HG03521 (cell line): ENCODE measurements around the gene CIRBP.

Source experiments
- ATAC-seq: cut with Tn5 transposase; IDR thresholded peaks from one replicate; pipeline ENCODE4 v1.9.1; 2021; ENCODE audit warnings: mild to moderate bottlenecking, moderate library complexity; ENCODE audit not compliant: unreplicated experiment

CIRBP gene

DNA sequence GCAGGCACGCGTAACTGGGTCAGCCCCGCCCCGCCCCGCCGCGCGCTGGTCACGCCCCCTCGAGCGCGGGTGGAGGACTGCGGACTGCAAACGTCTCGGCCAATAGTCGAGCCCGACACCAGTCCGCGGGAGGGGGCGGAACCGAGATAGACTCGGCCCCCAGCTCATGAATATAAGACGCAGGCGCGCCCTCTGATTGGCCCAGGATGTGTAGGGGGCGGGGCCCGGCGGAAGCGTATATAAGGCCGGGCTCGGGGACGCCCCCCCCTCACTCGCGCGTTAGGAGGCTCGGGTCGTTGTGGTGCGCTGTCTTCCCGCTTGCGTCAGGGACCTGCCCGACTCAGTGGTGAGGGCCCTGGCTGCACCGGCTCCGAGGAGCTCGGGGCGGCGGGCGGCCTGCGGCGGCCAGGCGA, at the start of gene CIRBP:
TSS of gene CIRBP (plus strand) at position 268 of the 413 bp plus-strand sequence. CDS start 1,602 bp downstream, outside the sequence.
- ATAC-seq = peak; percentile 55

GRCh38 chr19:1219786-1220476, 49.2 kb upstream of the CIRBP start:
- no peak for ATAC-seq

- no peak for ATAC-seq
Observed at GRCh38 chr19:1220477-1220930, 48.6 kb upstream of the CIRBP start.

- ATAC-seq = no peak
Observed at GRCh38 chr19:1220976-1221903, 47.9 kb upstream of the CIRBP start.

- ATAC-seq = no peak
Observed at GRCh38 chr19:1221904-1222255, 47.3 kb upstream of the CIRBP start.

DNA sequence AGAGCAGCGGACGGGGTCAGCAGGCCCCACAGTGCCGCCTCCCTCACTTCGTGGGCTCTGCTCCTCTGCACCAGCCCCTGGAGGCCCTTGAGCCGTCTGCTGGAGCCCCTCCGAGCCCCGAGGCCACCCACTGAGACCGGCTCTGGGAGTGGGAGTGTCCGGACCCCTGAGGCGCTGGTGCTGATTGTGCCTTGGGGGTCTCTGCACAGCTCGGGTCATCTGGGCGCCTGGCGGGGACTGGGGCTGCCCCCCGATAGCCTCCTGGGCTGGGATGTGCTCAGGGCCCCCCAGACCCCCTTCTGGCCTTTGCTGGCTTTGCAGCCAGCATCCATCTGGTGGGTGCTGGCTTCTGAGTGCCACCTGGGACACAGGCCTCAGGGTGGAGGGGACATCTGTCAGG, 46.7 kb upstream of the CIRBP start:
- no peak for ATAC-seq

GRCh38 chr19:1223018-1223855, 45.9 kb upstream of the CIRBP start:
- no peak for ATAC-seq

DNA sequence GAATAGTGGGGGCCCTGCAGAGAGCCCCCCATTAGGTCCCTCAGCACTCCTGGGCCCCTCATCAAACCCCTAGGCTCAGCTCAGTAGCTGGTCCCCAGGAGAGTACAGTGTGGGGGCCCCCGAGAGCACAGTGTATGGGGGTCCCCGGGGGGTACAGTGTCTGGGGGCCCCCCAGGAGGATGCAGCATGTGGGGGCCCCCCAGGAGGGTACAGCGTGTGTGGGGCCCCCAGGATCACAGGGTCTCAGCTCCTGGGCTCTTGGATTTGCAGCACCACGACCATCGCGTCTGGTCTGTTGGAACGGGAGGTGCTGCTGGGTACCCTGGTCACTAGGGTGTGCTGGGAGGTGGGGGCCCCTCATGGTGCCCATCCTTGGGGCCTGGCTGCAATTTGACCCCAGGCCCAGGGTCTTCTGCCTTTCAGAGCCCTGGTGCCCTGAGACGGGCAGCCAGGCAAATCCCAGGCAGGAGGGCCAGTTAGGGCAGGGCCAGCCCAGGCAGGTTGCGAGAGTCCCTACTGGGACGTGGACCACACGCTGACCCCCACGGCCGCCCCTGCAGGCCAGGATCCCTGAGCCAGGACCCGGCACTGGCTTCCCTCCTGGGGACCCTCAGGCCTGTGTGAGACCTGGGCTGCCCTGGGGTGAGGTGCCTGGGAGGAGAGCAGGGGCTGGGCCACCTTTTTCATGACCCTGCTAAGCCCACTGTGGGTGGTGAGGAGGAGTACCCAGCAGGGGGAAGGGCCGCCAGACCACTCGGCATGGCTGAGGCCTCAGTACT, 44.9 kb upstream of the CIRBP start:
- ATAC-seq = no peak

DNA sequence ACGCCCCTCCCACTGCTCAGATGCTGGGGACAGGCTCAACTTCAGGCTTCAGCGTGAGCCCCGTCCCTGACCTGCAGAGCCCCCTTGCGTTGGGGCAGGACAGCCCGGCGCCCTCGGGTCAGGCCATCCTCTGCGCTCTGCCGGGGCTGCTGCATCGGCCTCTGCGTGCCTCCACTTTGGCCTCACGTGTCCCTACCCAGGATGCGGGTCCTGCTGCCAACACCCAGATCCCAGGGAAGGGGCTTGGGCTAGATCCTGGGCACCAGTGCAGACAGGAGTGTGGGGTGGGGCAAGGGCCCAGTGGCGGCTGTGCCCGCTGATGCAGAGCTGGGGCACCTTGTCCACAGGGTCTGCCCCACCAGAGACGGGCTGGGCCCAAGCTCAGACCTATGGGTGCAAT, 44.3 kb upstream of the CIRBP start:
- ATAC-seq = no peak

GRCh38 chr19:1225440-1226226, 43.5 kb upstream of the CIRBP start:
- no peak for ATAC-seq

DNA sequence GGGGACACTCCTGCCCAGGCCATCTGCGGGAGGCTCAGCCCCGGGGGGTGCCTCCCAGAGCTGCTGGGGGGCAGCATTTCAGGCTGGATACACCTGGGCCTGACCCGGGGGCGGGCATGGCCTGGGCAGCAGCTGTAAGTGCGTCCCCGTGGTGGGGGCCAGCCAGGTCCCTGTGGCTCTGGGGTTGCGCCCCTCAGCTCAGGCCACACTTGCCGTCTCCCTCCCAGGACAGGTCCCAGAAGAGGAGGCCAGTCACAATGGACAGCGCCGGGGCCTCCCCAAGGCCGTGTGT, 43.0 kb upstream of the CIRBP start:
- no peak for ATAC-seq

DNA sequence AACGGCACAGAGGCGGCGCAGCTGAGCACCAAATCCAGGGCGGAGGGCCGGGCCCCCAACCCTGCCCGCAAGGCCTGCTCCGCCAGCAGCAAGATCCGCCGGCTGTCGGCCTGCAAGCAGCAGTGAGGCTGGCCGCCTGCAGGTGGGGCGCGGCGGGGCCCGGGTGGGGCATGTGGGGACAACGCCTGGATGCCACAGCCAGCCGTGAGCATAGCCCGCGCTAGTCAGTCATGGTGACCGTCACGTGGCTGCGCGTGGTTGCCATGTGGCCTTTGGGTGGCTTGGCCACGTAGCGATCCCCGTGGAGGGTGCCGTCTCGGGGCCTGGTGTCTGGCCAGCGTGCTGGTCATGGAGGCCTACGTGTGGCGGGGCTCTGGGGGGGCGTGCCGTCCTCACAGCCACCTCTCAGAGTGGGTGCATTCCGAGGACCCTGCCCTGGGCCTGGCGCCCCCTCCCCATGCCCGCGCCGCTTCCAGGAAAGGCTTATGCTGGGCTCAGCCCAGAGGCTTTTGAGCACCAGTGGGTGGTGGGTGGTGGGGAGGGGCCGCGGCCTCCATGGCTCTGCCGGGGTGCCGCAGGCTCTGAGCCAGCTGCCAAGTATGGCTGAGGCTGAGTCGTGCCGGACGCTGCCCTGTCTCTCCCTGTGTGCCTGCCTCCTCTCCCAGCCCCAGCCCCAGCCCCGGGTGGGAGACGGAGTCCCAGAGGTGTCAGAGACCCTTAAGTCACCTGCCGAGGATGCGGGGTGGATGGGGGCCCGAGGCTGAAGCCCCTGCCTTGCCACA, 42.4 kb upstream of the CIRBP start:
- ATAC-seq = no peak

DNA sequence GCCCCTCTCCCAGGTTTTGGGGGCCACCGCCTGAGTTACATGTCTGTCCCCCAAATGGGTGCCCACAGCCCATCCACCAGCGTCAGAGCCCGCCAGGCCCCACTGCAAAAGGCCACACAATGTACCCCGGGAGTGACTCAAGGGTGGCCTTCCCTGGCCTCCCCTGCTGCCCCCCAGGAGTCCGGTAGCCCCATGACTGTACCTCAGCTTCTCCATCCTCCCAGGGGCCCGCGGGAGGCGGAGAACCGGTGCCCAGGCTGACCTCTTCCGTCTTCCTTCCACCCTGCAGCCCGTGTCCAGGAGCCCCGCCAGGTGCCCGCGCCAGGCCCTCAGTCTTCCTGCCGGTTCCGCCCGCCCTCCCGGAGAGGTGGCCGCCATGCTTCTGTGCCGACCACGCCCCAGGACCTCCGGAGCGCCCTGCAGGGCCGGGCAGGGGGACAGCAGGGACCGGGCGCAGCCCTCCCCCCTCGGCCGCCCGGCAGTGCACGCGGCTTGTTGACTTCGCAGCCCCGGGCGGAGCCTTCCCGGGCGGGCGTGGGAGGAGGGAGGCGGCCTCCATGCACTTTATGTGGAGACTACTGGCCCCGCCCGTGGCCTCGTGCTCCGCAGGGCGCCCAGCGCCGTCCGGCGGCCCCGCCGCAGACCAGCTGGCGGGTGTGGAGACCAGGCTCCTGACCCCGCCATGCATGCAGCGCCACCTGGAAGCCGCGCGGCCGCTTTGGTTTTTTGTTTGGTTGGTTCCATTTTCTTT, 41.7 kb upstream of the CIRBP start:
- ATAC-seq = no peak

- no peak for ATAC-seq
Observed at GRCh38 chr19:1228161-1228957, 40.8 kb upstream of the CIRBP start.

DNA sequence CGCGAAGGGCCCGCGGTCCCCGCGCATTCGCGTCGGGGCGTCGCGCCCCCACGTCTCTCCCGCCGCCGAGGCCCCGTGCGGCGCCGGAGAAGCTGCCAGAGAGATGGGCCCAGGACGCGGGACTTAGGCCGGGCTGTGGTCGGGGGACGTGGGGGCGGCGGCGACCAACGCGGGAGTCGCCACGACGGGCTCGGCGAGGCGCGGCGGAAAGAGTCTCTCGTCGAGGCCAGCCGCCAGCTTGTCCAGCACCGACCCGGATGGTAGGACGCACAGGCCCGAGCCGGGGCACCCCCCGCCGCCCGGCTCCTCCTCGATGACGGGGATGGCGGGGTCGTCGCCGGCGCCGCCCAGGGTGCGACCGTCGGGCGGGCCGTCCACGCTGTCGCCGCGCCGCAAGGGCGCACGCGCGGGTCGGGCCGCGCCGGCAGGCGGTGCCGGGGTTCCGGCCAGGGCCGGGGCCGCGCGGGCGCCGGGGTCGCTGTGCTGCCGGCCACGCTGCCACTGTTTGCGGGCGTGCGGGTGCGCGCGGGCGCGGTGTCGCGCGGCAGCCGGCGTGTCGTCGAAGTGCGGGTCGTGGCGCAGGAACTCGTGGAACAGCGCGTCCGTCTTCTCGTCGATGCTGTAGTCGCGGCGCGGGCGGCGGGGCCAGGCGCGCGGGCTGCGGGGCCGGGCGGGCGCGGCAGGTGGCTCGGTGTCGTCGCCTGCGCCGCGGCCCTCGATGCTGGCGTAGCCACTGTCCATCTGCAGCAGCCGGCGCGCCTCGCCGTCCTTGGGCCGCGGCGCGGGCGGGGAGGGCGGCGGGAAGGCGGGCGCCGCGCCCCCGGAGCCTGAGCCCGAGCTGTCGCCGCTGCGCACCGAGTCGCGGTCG, 39.8 kb upstream of the CIRBP start:
- ATAC-seq = no peak

GRCh38 chr19:1229924-1230782, 39.0 kb upstream of the CIRBP start:
- ATAC-seq = no peak
